ENCODE data around the gene KRTAP6-3.

Gene KRTAP6-3, protein sequence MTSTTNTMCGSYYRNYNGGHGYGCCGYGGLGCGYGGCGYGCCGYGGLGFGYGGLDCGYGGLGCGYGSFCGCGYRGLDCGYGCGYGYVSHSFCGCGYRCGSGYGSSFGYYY

DNA sequence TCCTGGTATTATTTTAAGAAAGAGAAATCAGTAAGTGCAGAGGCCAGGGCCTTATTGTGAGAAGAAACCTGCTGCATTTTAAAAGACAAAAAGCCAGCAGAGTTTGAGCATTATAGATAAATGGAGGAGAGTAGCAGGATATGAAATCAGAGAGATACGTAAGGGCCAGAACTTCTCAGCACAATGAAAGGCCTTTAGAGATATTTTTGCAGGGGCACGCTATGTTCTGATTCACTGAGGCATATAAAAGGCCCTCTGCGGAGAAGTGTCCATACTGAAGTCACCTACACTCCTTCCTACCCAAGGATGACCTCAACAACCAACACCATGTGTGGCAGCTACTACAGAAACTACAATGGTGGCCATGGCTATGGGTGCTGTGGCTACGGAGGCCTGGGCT is at the start of gene KRTAP6-3:
KRTAP6-3 (plus strand) TSS at position 301 of the 400 bp plus-strand sequence; CDS start at position 307, 6 bp downstream.
- DNase-seq: no peak

GRCh38 chr21:30552782-30553181 is 39.5 kb upstream of the KRTAP6-3 start:
- DNase-seq: no peak

- DNase-seq: no peak
Observed at GRCh38 chr21:30555095-30555494, 37.1 kb upstream of the KRTAP6-3 start.

DNA sequence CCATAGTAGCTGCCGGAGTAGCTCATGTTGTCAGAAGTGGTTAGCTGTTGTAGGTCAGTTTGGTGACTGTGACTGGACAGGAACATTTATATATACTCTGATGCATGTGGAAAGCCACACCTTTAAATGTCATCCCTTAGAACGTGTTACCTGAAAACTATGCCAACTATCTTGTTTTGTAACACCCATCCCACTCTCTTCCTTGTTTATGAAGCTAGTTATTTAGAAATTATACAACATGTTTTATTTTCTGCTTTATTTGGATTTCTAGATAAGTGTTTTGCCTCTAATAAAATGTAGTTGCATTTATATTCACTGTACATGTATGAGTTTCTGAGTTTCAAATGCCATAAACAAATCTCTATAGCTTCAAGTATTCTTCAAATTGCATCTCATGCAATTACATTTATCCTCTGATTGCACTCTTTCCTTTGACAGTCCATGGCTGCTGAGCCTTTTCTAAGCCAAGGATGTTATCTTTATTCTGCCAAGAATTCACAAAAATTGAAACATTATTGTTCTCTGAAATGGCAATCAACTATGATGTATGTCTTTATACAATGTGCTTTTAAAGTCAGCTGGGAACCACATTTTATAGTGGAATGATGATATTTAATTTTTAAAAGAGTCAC is 30.9 kb upstream of the KRTAP6-3 start, which contains the start of gene KRTAP19-7:
KRTAP19-7 (minus strand) TSS at position 51 of the 632 bp plus-strand sequence; CDS start at position 26, 25 bp downstream.
- DNase-seq: no peak

GRCh38 chr21:30561957-30562356 is 30.3 kb upstream of the KRTAP6-3 start:
- no peak for DNase-seq

GRCh38 chr21:30563072-30563471 is 29.2 kb upstream of the KRTAP6-3 start:
- DNase-seq: no peak

- DNase-seq: no peak
Observed at GRCh38 chr21:30563630-30564029, 28.6 kb upstream of the KRTAP6-3 start.

DNA sequence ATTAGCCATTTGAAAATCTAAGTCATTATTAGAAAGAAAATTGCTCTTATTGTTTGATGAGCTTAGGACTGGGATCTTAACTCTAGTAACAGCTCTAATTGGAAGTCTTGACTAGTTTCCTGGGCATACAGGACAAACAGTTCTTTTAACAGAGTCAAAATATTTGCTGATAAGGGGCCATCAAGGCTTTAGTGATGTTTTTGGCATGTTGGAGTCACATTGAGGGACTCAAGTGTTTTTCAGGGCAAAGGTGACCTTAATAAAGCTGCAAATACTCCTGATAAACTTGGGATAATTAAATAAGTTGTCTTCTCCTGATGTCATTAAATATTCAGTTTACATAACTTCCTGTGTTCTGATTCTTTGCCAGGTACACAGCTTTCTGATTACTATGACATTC is 24.6 kb upstream of the KRTAP6-3 start:
- DNase-seq: no peak

DNA sequence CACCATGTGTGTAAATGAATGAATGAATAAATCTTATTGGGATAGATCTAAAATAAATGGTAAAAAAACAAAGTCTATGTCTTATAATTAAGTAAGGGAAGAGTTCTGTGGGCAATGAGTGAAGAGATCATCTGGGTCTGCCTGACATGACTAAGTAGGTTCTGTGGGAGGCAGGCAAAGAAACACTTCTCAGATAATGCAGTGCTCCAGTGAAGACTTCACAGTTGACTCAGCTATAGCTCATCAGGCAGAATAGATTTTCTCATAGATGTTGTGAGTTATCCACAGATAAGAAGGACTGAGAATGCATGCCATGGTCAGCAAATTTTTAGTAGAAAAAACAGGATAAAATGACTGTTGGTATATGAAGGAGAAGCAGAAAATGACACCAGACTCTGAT is 14.5 kb upstream of the KRTAP6-3 start:
- no peak for DNase-seq

DNA sequence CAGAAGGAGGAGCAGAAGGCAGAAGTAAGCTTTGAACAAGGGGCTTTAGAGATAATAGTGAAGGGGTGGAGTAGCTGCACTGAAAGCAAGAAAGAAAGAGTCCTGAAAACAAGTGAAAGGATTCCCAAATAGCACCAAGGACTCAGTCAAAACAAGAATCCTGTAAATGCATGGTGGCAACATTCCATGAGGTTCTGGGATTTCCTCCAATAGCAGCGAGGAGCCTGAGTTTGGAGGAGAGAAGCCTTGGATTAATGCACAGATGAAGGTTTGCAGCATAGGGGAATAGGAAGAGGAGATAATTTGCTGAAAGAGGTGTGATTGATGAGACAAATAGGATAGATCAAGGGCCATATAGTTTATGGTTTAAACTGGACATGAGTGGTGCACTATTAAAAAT is 12.9 kb upstream of the KRTAP6-3 start:
- DNase-seq: no peak

DNA sequence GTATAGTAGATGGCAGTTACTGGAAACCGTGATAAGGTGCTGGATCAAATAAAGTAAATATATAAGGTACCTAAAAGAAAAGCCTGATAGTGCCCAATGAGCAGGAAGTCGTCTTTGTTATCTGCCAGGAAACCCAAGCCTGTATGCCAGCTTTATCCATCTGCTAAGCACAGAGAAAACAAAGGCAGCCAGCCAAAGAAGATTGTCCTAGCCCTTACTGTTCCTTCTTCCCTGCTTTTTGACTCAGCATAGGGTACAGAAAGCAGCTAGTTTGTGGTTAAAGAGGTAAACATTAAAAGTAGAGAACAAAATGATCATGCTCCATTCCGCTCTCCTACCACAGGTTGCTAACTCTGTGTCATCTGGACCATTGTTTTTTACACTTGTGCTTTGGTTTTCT is 12.1 kb upstream of the KRTAP6-3 start:
- no peak for DNase-seq

- no peak for DNase-seq
Observed at GRCh38 chr21:30582870-30583269, 9.4 kb upstream of the KRTAP6-3 start.

DNA sequence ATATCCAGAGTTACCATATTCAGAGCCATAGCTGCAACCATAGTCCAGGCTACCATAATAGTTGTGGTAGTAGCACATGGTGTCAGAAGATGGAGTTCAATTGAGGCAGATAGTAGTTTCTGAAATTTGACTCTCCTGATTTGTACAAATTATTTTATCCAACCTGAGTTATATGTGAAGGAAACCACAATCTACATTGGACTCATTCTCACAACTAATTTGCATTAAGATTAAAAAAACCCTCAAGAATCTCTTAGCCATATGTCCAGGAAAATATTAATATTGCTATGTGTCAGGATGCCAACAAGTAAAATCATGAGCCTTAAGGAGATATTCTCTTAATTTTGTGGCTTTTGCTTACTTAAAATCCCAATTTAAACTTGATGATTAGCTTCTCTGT is 1.9 kb upstream of the KRTAP6-3 start, which contains the start of gene KRTAP22-2:
KRTAP22-2 (minus strand) TSS at position 101 of the 400 bp plus-strand sequence.
- no peak for DNase-seq

DNA sequence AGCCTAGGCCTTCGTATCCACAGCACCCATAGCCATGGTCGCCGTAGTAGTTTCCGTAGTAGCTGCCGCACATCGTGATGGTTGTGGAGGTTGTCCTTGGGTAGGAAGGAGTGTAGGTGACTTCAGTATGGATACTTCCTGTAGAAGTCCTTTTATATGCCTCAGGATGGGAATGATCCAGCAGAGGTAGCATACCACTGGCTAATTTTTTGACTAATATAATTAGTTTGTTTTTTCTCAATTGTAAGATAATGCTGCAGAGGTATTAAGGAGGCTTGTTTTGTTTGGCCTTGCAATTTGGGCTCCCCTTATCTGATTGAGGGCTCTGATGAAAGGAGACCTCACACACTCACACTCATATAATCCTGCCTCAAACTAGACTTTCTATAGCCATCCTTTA is 6.6 kb downstream of the KRTAP6-3 start, which contains the start of gene KRTAP6-2:
KRTAP6-2 (minus strand) TSS at position 101 of the 400 bp plus-strand sequence; CDS start at position 73, 28 bp downstream.
- DNase-seq: no peak

DNA sequence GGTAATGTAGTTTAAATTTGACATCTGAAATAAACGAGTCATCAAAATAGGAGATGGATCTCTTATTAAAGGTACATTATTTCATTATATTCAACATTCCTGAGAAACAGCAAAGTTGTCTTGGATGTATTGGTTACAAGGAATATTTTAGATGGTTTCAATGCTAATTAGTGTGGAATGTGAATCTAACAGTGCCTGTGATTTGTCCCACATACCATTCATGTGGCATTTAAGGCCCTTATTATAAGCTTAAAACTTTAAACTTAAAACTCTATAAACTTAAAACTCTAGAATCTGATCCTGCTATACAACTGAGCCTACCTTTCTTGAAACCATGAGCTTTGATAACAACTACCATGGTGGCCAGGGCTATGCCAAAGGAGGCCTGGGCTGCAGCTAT is 8.5 kb downstream of the KRTAP6-3 start, which contains the start of gene KRTAP22-1:
KRTAP22-1 (plus strand) TSS at position 301 of the 400 bp plus-strand sequence.
- no peak for DNase-seq

DNA sequence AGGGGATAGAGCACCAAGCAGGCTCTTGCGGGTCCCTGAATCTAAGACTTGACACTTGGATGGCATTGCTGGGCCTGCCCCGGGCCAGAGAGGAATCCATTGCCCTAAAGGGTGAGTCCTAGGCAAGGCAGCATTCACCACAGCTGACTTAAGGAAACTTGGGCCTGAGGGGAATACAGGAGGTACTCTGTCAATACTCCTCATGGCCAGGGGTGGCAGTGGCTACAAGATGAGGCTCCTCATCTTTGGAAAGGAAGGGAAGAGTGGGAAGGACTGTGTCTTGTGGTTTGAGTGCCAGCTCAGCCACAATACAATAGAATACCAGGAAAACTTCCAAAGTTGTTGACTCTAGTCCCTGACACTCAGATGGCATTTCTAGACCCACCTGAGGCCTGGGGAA is 13.7 kb downstream of the KRTAP6-3 start:
- DNase-seq: no peak

GRCh38 chr21:30612132-30612531 is 19.9 kb downstream of the KRTAP6-3 start:
- DNase-seq: no peak

GRCh38 chr21:30613836-30614235 is 21.6 kb downstream of the KRTAP6-3 start, which contains the start of gene KRTAP6-1:
Gene KRTAP6-1 (minus strand): TSS chr21:30613930. CDS start chr21:30613904, 26 bp downstream.
- no peak for DNase-seq

GRCh38 chr21:30615199-30615598 is 23.0 kb downstream of the KRTAP6-3 start:
- no peak for DNase-seq

DNA sequence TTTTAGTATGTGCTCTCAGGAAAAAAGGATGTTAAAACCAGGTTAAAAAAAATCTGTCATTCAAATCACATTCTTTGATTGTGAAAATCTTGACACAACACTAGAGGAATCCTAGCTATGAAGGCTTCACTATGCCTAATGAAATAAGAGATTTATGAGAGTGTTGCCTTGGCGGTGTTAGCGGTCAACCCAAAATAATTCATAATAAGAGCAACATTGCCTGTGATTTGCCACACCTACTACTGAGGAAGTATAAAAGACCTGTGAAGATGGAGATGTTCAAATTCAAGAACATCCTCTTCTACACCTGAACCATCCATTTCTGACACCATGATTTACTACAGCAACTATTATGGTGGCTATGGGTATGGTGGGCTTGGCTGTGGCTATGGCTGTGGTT is 23.9 kb downstream of the KRTAP6-3 start, which contains the start of gene KRTAP20-1:
KRTAP20-1 (plus strand) TSS at position 301 of the 400 bp plus-strand sequence; CDS start at position 331, 30 bp downstream.
- no peak for DNase-seq

DNA sequence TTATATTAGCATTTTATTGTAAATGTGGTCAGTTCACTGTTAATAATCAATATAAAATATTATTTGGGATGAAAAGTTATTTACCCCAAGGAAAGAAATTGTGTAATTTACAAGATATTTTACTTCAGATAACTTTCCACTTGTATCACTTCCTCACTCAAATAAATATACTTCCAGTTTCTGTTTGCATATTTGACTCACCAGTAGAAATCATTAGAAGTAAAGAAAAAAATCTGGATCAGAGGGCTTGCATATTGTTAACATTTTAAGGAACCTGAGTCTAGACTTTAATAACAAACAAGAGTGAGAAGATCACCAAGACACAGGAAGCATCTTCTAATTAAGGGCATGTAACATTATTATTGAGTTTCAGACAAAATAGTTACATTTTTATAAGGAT is 27.8 kb downstream of the KRTAP6-3 start:
- DNase-seq: peak; percentile 14

DNA sequence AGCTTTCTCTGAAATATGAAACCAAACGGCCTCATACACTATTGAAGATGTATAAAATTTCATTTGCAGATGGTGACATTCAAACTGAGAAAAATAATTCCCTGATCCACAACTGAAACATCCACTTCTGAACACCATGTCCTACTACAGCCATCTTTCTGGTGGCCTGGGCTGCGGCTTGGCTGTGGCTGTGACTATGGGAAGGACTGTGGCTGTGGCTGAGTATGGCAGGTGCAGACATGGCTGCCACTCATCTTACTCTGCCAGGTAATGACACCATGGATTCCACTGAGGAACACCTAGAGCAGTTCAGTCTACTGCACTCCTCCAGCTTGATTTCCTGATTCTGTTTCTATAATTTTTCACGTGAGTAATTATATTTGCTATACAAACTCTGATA is 28.3 kb downstream of the KRTAP6-3 start, which contains the start of gene KRTAP20-4:
KRTAP20-4 (plus strand) TSS at position 106 of the 400 bp plus-strand sequence.
- DNase-seq: no peak

DNA sequence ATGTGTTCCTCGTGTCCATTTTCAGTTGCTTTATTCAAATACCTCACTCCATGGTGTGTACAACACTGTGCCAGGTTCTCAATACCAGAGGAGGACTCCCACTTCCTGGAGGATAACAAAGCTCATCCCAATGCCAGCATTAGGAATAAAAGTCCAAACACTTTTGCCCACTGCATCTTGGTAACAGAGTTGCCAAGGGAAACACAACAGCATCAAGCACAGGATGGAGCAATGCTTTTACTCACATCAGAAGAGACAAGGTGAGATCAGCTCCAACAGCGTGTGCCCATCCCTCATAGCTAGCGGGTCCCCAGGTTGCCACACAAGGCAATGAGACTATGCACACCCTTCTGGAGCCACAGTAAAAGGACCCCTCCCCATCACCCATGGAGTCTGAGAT is 31.1 kb downstream of the KRTAP6-3 start:
- no peak for DNase-seq
